PC-3 (cell line): ENCODE data around the gene RAP1GAP. TPM values are rescaled to one million over a fixed set of nuclear protein-coding genes. Genes with fewer than 3 reads are reported as not detected.

Experiments used
- ATAC-seq: fragments of 200-7000 bp; cut with Tn5 transposase; 2 replicates; pipeline ENCODE4 v1.9.1; 2020; ENCODE audit warnings: mild to moderate bottlenecking, moderate library complexity
- BruUV-seq: library from RNA; stranded (reverse); fragments of 400-500 nt; replicated peaks from 2 replicates; lab custom pipeline; 2021; lab: Mats Ljungman, UMichigan
- CTCF ChIA-PET: fragments of 300-600 bp; sonication (Branson Sonifier 250); formaldehyde crosslinking; loops from one replicate; lab custom pipeline; 2022; ENCODE audit warnings: antibody characterized with exemption; lab: Charles Lee
- POLR2A ChIA-PET: fragments of 300-600 bp; sonication (Branson Sonifier 250); formaldehyde crosslinking; loops from one replicate; lab custom pipeline; 2022; ENCODE audit warnings: antibody characterized with exemption; ENCODE audit not compliant: unreplicated experiment; lab: Charles Lee
- DNase-seq: peaks from one replicate; pipeline ENCODE4 v3.0.0-alpha.2; 2015
- H2AFZ ChIP-seq: fragments of 300-600 bp; sonication (generic); 2 replicates; pipeline ENCODE4 v1.6.0; 2016; ENCODE audit warnings: antibody characterized with exemption, low read length
- H3F3A ChIP-seq: fragments of 300-600 bp; sonication (generic); one replicate; pipeline ENCODE4 v1.6.0; 2017; ENCODE audit warnings: antibody characterized with exemption, low read length, control low read depth, mild to moderate bottlenecking; ENCODE audit not compliant: unreplicated experiment
- H3K27ac ChIP-seq: fragments of 300-600 bp; sonication (generic); 2 replicates; pipeline ENCODE4 v1.5.1; 2016; ENCODE audit warnings: mild to moderate bottlenecking, low read length
- H3K27me3 ChIP-seq: fragments of 300-600 bp; sonication (generic); 2 replicates; pipeline ENCODE4 v1.6.1; 2016; ENCODE audit warnings: low read length, mixed read lengths
- H3K36me3 ChIP-seq: fragments of 300-600 bp; sonication (generic); 2 replicates; pipeline ENCODE4 v1.6.1; 2016; ENCODE audit warnings: low read depth, mixed run types, low read length, mixed read lengths
- H3K4me1 ChIP-seq: fragments of 300-600 bp; sonication (generic); 2 replicates; pipeline ENCODE4 v1.5.1; 2016; ENCODE audit warnings: low read length; ENCODE audit not compliant: insufficient read depth
- H3K4me2 ChIP-seq: fragments of 300-600 bp; sonication (generic); 2 replicates; pipeline ENCODE4 v1.6.0; 2016; ENCODE audit warnings: low read length
- H3K4me3 ChIP-seq: fragments of 300-600 bp; sonication (generic); 2 replicates; pipeline ENCODE4 v1.5.1; 2016; ENCODE audit warnings: mild to moderate bottlenecking, low read length, mixed read lengths
- H3K79me2 ChIP-seq: fragments of 300-600 bp; sonication (generic); 2 replicates; pipeline ENCODE4 v1.6.1; 2017; ENCODE audit warnings: low read length, mixed read lengths
- H3K9ac ChIP-seq: fragments of 300-600 bp; sonication (generic); 2 replicates; pipeline ENCODE4 v1.6.0; 2016; ENCODE audit warnings: mild to moderate bottlenecking, low read length
- H3K9me2 ChIP-seq: fragments of 300-600 bp; sonication (generic); replicated peaks from 2 replicates; pipeline ENCODE4 v1.6.1; 2016; ENCODE audit warnings: mixed run types, low read length, mixed read lengths
- H3K9me3 ChIP-seq: fragments of 300-600 bp; sonication (generic); 2 replicates; pipeline ENCODE4 v1.6.1; 2016; ENCODE audit warnings: low read length, mixed read lengths
- H4K20me1 ChIP-seq: fragments of 300-600 bp; sonication (generic); 2 replicates; pipeline ENCODE4 v1.6.1; 2016; ENCODE audit warnings: low read length, mixed read lengths
- EZH2 ChIP-seq: fragments of 300-600 bp; sonication (generic); IDR thresholded peaks from one replicate; pipeline ENCODE4 v1.6.1; 2017; ENCODE audit warnings: antibody characterized with exemption, mild to moderate bottlenecking, low read length; ENCODE audit not compliant: unreplicated experiment
- EZH2phosphoT487 ChIP-seq: fragments of 300-600 bp; sonication (generic); IDR thresholded peaks from 2 replicates; pipeline ENCODE4 v1.6.1; 2018; ENCODE audit warnings: mild to moderate bottlenecking, antibody characterized with exemption, low read length, borderline replicate concordance
- intact Hi-C: fragments of 100-400 bp; cut with micrococcal nuclease; formaldehyde crosslinking; loops from 2 replicates; pipeline ENCODE4 v1.9.0; 2023
- total RNA-seq: library from RNA; depleted of rRNA; stranded (reverse); fragments of >200 nt; gene quantifications from 2 replicates; pipeline ENCODE4 v1.2.3, GENCODE V29; 2014
- TF ChIP-seq, protein P1 (sequence below): fragments of 300-600 bp; sonication (generic); conservative IDR thresholded peaks from 2 replicates; pipeline ENCODE4 v1.5.1; 2017; ENCODE audit warnings: antibody characterized with exemption, low read depth, mild to moderate bottlenecking, low read length

Gene RAP1GAP
- total RNA-seq, 1 experiment from 2014 or later: 12.1 TPM

GRCh38 chr1:21575351-21575942 is 93.7 kb downstream of the RAP1GAP start:
- intact Hi-C loops: no loop called here
- Histone ChIP-seq H3K9me3 (no peaks in the 10 kb centered on the region), H3K4me3 (no peak overlapping the region), H3K9ac (no peak overlapping the region), H3K79me2 (no peaks in the 10 kb centered on the region), H3K36me3 (no peaks in the 10 kb centered on the region), H3K4me1 (no peaks in the 10 kb centered on the region), H3K4me2 (no peak overlapping the region), H3K27ac (no peak overlapping the region), H3K27me3 (no peaks in the 10 kb centered on the region), H3K9me2 (no peaks in the 10 kb centered on the region), H3F3A (no peaks in the 10 kb centered on the region), H4K20me1 (no peaks in the 10 kb centered on the region), H2AFZ (no peak overlapping the region)
- ChIA-PET POLR2A (no interaction called here), CTCF (no interaction called here)
- DNase-seq: no peak
- TF ChIP-seq EZH2 (no peak), EZH2phosphoT487 (no peak)
- TF ChIP-seq, protein P1, sequence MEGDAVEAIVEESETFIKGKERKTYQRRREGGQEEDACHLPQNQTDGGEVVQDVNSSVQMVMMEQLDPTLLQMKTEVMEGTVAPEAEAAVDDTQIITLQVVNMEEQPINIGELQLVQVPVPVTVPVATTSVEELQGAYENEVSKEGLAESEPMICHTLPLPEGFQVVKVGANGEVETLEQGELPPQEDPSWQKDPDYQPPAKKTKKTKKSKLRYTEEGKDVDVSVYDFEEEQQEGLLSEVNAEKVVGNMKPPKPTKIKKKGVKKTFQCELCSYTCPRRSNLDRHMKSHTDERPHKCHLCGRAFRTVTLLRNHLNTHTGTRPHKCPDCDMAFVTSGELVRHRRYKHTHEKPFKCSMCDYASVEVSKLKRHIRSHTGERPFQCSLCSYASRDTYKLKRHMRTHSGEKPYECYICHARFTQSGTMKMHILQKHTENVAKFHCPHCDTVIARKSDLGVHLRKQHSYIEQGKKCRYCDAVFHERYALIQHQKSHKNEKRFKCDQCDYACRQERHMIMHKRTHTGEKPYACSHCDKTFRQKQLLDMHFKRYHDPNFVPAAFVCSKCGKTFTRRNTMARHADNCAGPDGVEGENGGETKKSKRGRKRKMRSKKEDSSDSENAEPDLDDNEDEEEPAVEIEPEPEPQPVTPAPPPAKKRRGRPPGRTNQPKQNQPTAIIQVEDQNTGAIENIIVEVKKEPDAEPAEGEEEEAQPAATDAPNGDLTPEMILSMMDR: no peak
- no TSS peak for BruUV-seq
- ATAC-seq: no peak

- Histone ChIP-seq H3K27ac (no peak overlapping the region), H3K79me2 (no peaks in the 10 kb centered on the region), H2AFZ (no peak overlapping the region), H3K4me3 (no peak overlapping the region), H3K4me1 (no peaks in the 10 kb centered on the region), H3K27me3 (no peaks in the 10 kb centered on the region), H3K9me2 (no peaks in the 10 kb centered on the region), H3F3A (no peaks in the 10 kb centered on the region), H3K4me2 (no peak overlapping the region), H3K36me3 (no peaks in the 10 kb centered on the region), H3K9me3 (no peaks in the 10 kb centered on the region), H4K20me1 (no peaks in the 10 kb centered on the region), H3K9ac (no peak overlapping the region)
- TF ChIP-seq EZH2phosphoT487: no peak
- TF ChIP-seq, protein P1: no peak
- TF ChIP-seq EZH2: no peak
- CTCF ChIA-PET: no interaction called here
- intact Hi-C loops: no loop called here
- ATAC-seq (peak; percentile 39; the same call in 1 of the 2 replicates), DNase-seq (no peak)
- POLR2A ChIA-PET: no interaction called here
- BruUV-seq: no TSS peak
These were observed 94.5 kb downstream of the RAP1GAP start for GRCh38 chr1:21574466-21575151.

GRCh38 chr1:21573971-21574465 is 95.1 kb downstream of the RAP1GAP start:
- peak; percentile 91 for ATAC-seq
- H3K79me2 ChIP-seq: no peaks in the 10 kb centered on the region
- no peaks in the 10 kb centered on the region for H3K36me3 ChIP-seq
- ChIA-PET CTCF (no interaction called here), POLR2A (no interaction called here)
- no TSS peak for BruUV-seq
- peak; percentile 79 for DNase-seq
- H2AFZ ChIP-seq: no peak overlapping the region
- intact Hi-C loops: no loop called here
- H3K4me1 ChIP-seq: no peaks in the 10 kb centered on the region
- no peaks in the 10 kb centered on the region for H3K9me2 ChIP-seq
- no peak overlapping the region for H3K9ac ChIP-seq
- H3K27me3 ChIP-seq: no peaks in the 10 kb centered on the region
- no peaks in the 10 kb centered on the region for H3K9me3 ChIP-seq
- no peaks in the 10 kb centered on the region for H4K20me1 ChIP-seq
- TF ChIP-seq, protein P1: peak; percentile 83
- TF ChIP-seq EZH2phosphoT487: no peak
- no peak for TF ChIP-seq EZH2
- no peak overlapping the region for H3K4me2 ChIP-seq
- no peak overlapping the region for H3K4me3 ChIP-seq
- H3F3A ChIP-seq: no peaks in the 10 kb centered on the region
- no peak overlapping the region for H3K27ac ChIP-seq
